SK-N-SH treated with all-trans-retinoic acid at 6 μM for 48 hours (cell line): ENCODE data around the gene LIPM.

Experiments
- ARNTL ChIP-seq: fragments of 450-650 bp; formaldehyde crosslinking; IDR thresholded peaks from 2 replicates; pipeline ENCODE4 v1.5.0; 2020; ENCODE audit warnings: low read depth, mild to moderate bottlenecking, moderate library complexity, borderline replicate concordance
- CSDC2 ChIP-seq: fragments of 250-450 bp; sonication (Bioruptor Pico); IDR thresholded peaks from 2 replicates; pipeline ENCODE4 v1.5.0; 2020; ENCODE audit warnings: mild to moderate bottlenecking, moderate library complexity
- CSRNP3 ChIP-seq: fragments of 250-450 bp; sonication (Bioruptor Pico); IDR thresholded peaks from 2 replicates; pipeline ENCODE4 v1.5.1; 2021; ENCODE audit warnings: mild to moderate bottlenecking, moderate library complexity
- ESRRG ChIP-seq: fragments of 250-450 bp; sonication (Bioruptor Pico); IDR thresholded peaks from 2 replicates; pipeline ENCODE4 v1.6.1; 2021; ENCODE audit warnings: mild to moderate bottlenecking
- OSR1 ChIP-seq: fragments of 250-450 bp; sonication (Bioruptor Pico); IDR thresholded peaks from 2 replicates; pipeline ENCODE4 v1.8.0; 2022; ENCODE audit warnings: moderate library complexity, mild to moderate bottlenecking, inconsistent platforms
- PATZ1 ChIP-seq: fragments of 250-450 bp; sonication (Bioruptor Pico); IDR thresholded peaks from 2 replicates; pipeline ENCODE4 v1.8.0; 2020; ENCODE audit warnings: mild to moderate bottlenecking, moderate library complexity, borderline replicate concordance
- PPARA ChIP-seq: fragments of 250-450 bp; sonication (Bioruptor Pico); IDR thresholded peaks from 2 replicates; pipeline ENCODE4 v1.5.0; 2020; ENCODE audit warnings: mild to moderate bottlenecking, borderline replicate concordance
- RARB ChIP-seq: fragments of 250-450 bp; sonication (Bioruptor Pico); IDR thresholded peaks from 2 replicates; pipeline ENCODE4 v1.8.0; 2021; ENCODE audit warnings: mild to moderate bottlenecking, moderate library complexity
- SNAI2 ChIP-seq: fragments of 250-450 bp; sonication (Bioruptor Pico); IDR thresholded peaks from 2 replicates; pipeline ENCODE4 v1.5.0; 2020; ENCODE audit warnings: mild to moderate bottlenecking, moderate library complexity
- TOX ChIP-seq: fragments of 250-450 bp; sonication (Bioruptor Pico); IDR thresholded peaks from 2 replicates; pipeline ENCODE4 v1.8.0; 2021; ENCODE audit warnings: mild to moderate bottlenecking, moderate library complexity, borderline replicate concordance
- TSHZ2 ChIP-seq: fragments of 250-450 bp; sonication (Bioruptor Pico); IDR thresholded peaks from 2 replicates; pipeline ENCODE4 v1.5.0; 2020; ENCODE audit warnings: mild to moderate bottlenecking, moderate library complexity
- ZFP3 ChIP-seq: fragments of 250-450 bp; sonication (Bioruptor Pico); IDR thresholded peaks from 2 replicates; pipeline ENCODE4 v1.5.0; 2020; ENCODE audit warnings: mild to moderate bottlenecking, moderate library complexity
- ZFP30 ChIP-seq: fragments of 450-650 bp; formaldehyde crosslinking; IDR thresholded peaks from 2 replicates; pipeline ENCODE4 v1.5.0; 2022; ENCODE audit warnings: mild to moderate bottlenecking, moderate library complexity

- TF ChIP-seq RARB (CRISPR knock-in tag) (no peak), ZFP30 (CRISPR knock-in tag) (no peak), PATZ1 (CRISPR knock-in tag) (no peak), ESRRG (CRISPR knock-in tag) (no peak), OSR1 (CRISPR knock-in tag) (no peak), TSHZ2 (CRISPR knock-in tag) (no peak), ARNTL (CRISPR knock-in tag) (no peak), PPARA (CRISPR knock-in tag) (no peak), SNAI2 (no peak), TOX (CRISPR knock-in tag) (no peak), ZFP3 (CRISPR knock-in tag) (no peak), CSDC2 (CRISPR knock-in tag) (no peak), CSRNP3 (no peak)
These were observed 16.8 kb downstream of the LIPM start for GRCh38 chr10:88819290-88819689.
